Osteoblast (primary cell): ENCODE data around the gene UQCC2. TPM values are rescaled to one million over a fixed set of nuclear protein-coding genes. Genes with fewer than 3 reads are reported as not detected.

Experiments used
- DNase-seq: peaks from one replicate; pipeline ENCODE4 v3.0.0; 2011; ENCODE audit warnings: low spot score, mixed read lengths; ENCODE audit not compliant: insufficient read length; ENCODE audit errors: missing footprints
- H2AFZ ChIP-seq: 2 replicates; pipeline ENCODE4 v1.6.0; 2011; ENCODE audit warnings: mild to moderate bottlenecking, low read length
- H3K27ac ChIP-seq: 2 replicates; pipeline ENCODE4 v1.5.1; 2011; ENCODE audit warnings: mild to moderate bottlenecking, low read depth, low read length, moderate library complexity
- H3K27me3 ChIP-seq: 2 replicates; pipeline ENCODE4 v1.6.0; 2012; ENCODE audit warnings: mild to moderate bottlenecking, control low read depth, inconsistent platforms, low read length, moderate library complexity; ENCODE audit not compliant: insufficient read depth
- H3K36me3 ChIP-seq: 2 replicates; pipeline ENCODE4 v1.5.1; 2011; ENCODE audit warnings: mild to moderate bottlenecking, low read length, control low read depth, moderate library complexity; ENCODE audit not compliant: insufficient read depth
- H3K4me1 ChIP-seq: 2 replicates; pipeline ENCODE4 v1.5.1; 2011; ENCODE audit warnings: mild to moderate bottlenecking, low read length, control low read depth, moderate library complexity; ENCODE audit not compliant: insufficient read depth
- H3K4me2 ChIP-seq: 2 replicates; pipeline ENCODE4 v1.6.0; 2011; ENCODE audit warnings: mild to moderate bottlenecking, low read length; ENCODE audit not compliant: insufficient read depth
- H3K4me3 ChIP-seq: fragments of 200-600 bp; sonication (generic); 3 replicates; pipeline ENCODE4 v1.5.1; 2012; ENCODE audit warnings: mild to moderate bottlenecking, low read length, inconsistent platforms; ENCODE audit not compliant: insufficient read depth
- H3K79me2 ChIP-seq: 2 replicates; pipeline ENCODE4 v1.6.0; 2012; ENCODE audit warnings: mild to moderate bottlenecking, low read length, control low read depth, inconsistent platforms; ENCODE audit not compliant: insufficient read depth
- H3K9me3 ChIP-seq: 2 replicates; pipeline ENCODE4 v1.5.1; 2011; ENCODE audit warnings: low read depth, low read length, control low read depth
- H4K20me1 ChIP-seq: 2 replicates; pipeline ENCODE4 v1.6.0; 2012; ENCODE audit warnings: mild to moderate bottlenecking, low read length, control low read depth; ENCODE audit not compliant: insufficient read depth
- CTCF ChIP-seq: IDR thresholded peaks from 2 replicates; pipeline ENCODE4 v1.5.1; 2011; ENCODE audit warnings: mild to moderate bottlenecking, low read depth, low read length, moderate library complexity; ENCODE audit errors: extremely low read depth
- small RNA-seq: library from RNA; depleted of rRNA; stranded (forward); fragments of <200 nt; gene quantifications from one replicate; pipeline ENCODE3, GENCODE V24; 2012
- total RNA-seq: library from RNA; depleted of rRNA; stranded (reverse); fragments of >200 nt; gene quantifications from 2 replicates; pipeline ENCODE4 v1.2.3, GENCODE V29; 2012

Gene UQCC2
- total RNA-seq, 1 donor = 15.2 TPM

GRCh38 chr6:33654831-33655554 is 56.5 kb downstream of the UQCC2 start:
- no peaks in the 10 kb centered on the region for H4K20me1 ChIP-seq
- H3K9me3 ChIP-seq = no peaks in the 10 kb centered on the region
- no peaks in the 10 kb centered on the region for H3K27me3 ChIP-seq
- DNase-seq = no peak
- no peak overlapping the region for H3K27ac ChIP-seq
- H3K36me3 ChIP-seq = peaks cover 7% of the 10 kb centered on the region
- no peak overlapping the region for H3K4me3 ChIP-seq
- no peak for TF ChIP-seq CTCF
- H3K4me1 ChIP-seq = no peaks in the 10 kb centered on the region
- no peak overlapping the region for H2AFZ ChIP-seq
- H3K79me2 ChIP-seq = peaks cover 18% of the 10 kb centered on the region
- H3K4me2 ChIP-seq = no peak overlapping the region

DNA sequence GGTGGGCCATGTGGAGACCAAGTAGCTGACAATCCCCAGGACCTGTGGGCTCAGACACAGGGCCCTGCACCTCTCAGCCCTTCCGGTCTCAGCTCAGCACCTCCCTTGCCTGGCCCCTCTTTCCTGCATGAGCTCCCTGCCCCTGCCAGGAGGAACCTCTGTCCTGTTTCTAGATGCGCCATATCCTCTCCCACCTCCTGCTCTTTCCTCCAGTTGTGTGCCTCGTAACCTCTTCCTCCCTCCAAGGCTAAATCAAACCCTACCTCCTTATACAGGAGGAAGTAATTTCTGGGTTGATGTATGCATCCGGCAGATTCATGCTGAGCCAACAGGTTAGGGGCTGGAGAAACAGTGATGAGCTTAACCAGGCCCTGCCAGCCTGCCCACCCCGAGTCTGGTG is 59.5 kb downstream of the UQCC2 start:
- no peaks in the 10 kb centered on the region for H4K20me1 ChIP-seq
- no peak overlapping the region for H3K4me3 ChIP-seq
- H2AFZ ChIP-seq = no peak overlapping the region
- no peak for TF ChIP-seq CTCF
- peaks cover 9% of the 10 kb centered on the region for H3K36me3 ChIP-seq
- no peak overlapping the region for H3K27ac ChIP-seq
- H3K4me1 ChIP-seq = no peaks in the 10 kb centered on the region
- H3K4me2 ChIP-seq = no peak overlapping the region
- H3K9me3 ChIP-seq = no peaks in the 10 kb centered on the region
- no peak for DNase-seq
- no peaks in the 10 kb centered on the region for H3K27me3 ChIP-seq
- H3K79me2 ChIP-seq = peaks cover 33% of the 10 kb centered on the region

DNA sequence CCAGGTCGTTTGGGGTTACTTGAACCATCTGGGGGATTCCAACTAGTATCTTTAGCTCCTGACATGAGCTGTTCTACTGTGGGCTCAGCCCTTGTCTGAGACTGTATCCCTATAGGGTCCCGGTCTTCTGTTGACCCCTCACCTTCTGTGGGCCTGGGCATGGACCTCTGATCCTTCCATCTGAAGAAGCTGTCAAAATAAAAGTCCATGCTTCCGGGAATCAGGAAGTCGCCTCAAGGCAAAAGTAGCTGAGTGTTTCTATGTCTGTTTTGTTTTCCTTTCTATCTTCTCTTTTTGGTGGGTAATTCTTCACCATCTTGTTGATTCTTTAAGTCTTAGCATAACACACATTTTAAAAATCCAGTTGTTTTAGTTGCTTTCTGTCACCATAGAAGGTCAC is 60.1 kb downstream of the UQCC2 start:
- no peaks in the 10 kb centered on the region for H3K9me3 ChIP-seq
- H3K27ac ChIP-seq = no peak overlapping the region
- H3K36me3 ChIP-seq = peaks cover 8% of the 10 kb centered on the region
- no peak for TF ChIP-seq CTCF
- H3K4me3 ChIP-seq = no peak overlapping the region
- H2AFZ ChIP-seq = no peak overlapping the region
- H3K4me1 ChIP-seq = no peaks in the 10 kb centered on the region
- no peaks in the 10 kb centered on the region for H4K20me1 ChIP-seq
- no peak overlapping the region for H3K4me2 ChIP-seq
- H3K79me2 ChIP-seq = peaks cover 34% of the 10 kb centered on the region
- no peaks in the 10 kb centered on the region for H3K27me3 ChIP-seq
- DNase-seq = no peak

Small RNA genes within 50 kb of the gene (small RNA-seq; reads per million reads assigned to genes)
- not detected for gene MIR3934

Other genes starting within 250 kb of the UQCC2 start
- gene BAK1, start 131.4 kb downstream of the UQCC2 start, total RNA-seq = 13.3 and 13.8 TPM in 2 replicates
- 46.7 and 52.2 TPM in 2 replicates for gene ITPR3, start 90.4 kb downstream of the UQCC2 start, total RNA-seq
- gene IP6K3, start 35.2 kb upstream of the UQCC2 start, total RNA-seq = under 0.01 and 0.29 TPM in 2 replicates
- 47.4 and 49.2 TPM in 2 replicates for gene LEMD2, start 77.4 kb upstream of the UQCC2 start, total RNA-seq
- gene MLN, start 92.3 kb upstream of the UQCC2 start, total RNA-seq = not detected in 2 replicates